ENCODE results near the gene PPP6R2. TPM values are rescaled to one million over a fixed set of nuclear protein-coding genes. Genes with fewer than 3 reads are reported as not detected.

Gene PPP6R2
- polyA plus RNA-seq, 1 donor from 2014 or later = 85.4 TPM

DNA sequence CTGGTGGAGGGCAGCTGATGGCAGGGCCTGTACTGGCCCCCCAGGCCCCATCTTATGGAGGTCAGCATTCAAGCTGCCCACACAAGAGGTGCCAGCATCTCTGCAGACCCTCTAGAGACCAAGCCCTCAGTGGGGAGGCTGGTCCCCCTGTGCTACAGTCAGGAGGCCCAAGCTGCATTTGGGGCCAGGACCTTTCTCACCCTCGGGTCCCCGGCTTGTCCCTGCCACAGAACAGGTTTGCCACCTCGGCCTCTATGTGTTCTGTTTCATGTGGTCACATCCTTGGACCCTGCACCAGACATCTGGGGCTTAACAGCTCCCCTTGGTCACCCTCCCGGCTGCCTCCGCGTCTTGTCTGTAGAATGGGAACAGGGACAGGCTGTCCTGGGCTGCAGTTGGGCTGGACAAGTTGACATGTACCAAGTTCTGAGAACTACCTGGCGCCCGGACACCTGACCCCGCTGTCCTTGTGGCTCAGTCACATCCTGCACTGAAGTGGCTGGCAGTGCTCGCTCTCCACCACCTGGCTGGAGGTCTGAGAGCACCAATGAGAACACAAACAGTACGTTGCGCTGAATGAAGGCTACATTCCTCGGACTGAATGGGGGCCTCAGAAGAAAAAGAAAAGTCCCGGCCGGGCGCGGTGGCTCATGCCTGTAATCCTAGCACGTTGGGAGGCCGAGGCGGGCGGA, 33.0 kb upstream of the PPP6R2 start:
- no peak overlapping the region for H2AFZ ChIP-seq (ENCODE audit: low read depth, low read length)
- TF ChIP-seq, protein P1, sequence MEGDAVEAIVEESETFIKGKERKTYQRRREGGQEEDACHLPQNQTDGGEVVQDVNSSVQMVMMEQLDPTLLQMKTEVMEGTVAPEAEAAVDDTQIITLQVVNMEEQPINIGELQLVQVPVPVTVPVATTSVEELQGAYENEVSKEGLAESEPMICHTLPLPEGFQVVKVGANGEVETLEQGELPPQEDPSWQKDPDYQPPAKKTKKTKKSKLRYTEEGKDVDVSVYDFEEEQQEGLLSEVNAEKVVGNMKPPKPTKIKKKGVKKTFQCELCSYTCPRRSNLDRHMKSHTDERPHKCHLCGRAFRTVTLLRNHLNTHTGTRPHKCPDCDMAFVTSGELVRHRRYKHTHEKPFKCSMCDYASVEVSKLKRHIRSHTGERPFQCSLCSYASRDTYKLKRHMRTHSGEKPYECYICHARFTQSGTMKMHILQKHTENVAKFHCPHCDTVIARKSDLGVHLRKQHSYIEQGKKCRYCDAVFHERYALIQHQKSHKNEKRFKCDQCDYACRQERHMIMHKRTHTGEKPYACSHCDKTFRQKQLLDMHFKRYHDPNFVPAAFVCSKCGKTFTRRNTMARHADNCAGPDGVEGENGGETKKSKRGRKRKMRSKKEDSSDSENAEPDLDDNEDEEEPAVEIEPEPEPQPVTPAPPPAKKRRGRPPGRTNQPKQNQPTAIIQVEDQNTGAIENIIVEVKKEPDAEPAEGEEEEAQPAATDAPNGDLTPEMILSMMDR (IDR thresholded peaks at IDR 0.05; ENCODE audit: poor library complexity, severe bottlenecking) = no peak
- TF ChIP-seq RAD21 (conservative IDR thresholded peaks at IDR 0.05) = no peak
- TF ChIP-seq, protein P2, sequence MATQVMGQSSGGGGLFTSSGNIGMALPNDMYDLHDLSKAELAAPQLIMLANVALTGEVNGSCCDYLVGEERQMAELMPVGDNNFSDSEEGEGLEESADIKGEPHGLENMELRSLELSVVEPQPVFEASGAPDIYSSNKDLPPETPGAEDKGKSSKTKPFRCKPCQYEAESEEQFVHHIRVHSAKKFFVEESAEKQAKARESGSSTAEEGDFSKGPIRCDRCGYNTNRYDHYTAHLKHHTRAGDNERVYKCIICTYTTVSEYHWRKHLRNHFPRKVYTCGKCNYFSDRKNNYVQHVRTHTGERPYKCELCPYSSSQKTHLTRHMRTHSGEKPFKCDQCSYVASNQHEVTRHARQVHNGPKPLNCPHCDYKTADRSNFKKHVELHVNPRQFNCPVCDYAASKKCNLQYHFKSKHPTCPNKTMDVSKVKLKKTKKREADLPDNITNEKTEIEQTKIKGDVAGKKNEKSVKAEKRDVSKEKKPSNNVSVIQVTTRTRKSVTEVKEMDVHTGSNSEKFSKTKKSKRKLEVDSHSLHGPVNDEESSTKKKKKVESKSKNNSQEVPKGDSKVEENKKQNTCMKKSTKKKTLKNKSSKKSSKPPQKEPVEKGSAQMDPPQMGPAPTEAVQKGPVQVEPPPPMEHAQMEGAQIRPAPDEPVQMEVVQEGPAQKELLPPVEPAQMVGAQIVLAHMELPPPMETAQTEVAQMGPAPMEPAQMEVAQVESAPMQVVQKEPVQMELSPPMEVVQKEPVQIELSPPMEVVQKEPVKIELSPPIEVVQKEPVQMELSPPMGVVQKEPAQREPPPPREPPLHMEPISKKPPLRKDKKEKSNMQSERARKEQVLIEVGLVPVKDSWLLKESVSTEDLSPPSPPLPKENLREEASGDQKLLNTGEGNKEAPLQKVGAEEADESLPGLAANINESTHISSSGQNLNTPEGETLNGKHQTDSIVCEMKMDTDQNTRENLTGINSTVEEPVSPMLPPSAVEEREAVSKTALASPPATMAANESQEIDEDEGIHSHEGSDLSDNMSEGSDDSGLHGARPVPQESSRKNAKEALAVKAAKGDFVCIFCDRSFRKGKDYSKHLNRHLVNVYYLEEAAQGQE (IDR thresholded peaks at IDR 0.05; ENCODE audit: borderline replicate concordance) = no peak
- TF ChIP-seq SMC3 (conservative IDR thresholded peaks at IDR 0.05; ENCODE audit: poor library complexity) = no peak
- no peak for TF ChIP-seq TAF1 (IDR thresholded peaks at IDR 0.05; ENCODE audit: low read depth)
- TF ChIP-seq POLR2AphosphoS5 (IDR thresholded peaks at IDR 0.05) = no peak
- H3F3A ChIP-seq (ENCODE audit: insufficient read depth, low read length, poor library complexity, severe bottlenecking) = no peaks in the 10 kb centered on the region
- no peak overlapping the region for H3K9ac ChIP-seq (ENCODE audit: low read length)
- no peak overlapping the region for H3K4me2 ChIP-seq (ENCODE audit: low read length)
- no peaks in the 10 kb centered on the region for H3K9me3 ChIP-seq (ENCODE audit: low read length)
- no peaks in the 10 kb centered on the region for H3K36me3 ChIP-seq (ENCODE audit: insufficient read depth, low read length)
- no peaks in the 10 kb centered on the region for H3K9me2 ChIP-seq (ENCODE audit: insufficient read depth, low read length)
- H4K20me1 ChIP-seq (ENCODE audit: insufficient read depth) = no peaks in the 10 kb centered on the region
- H3K4me3 ChIP-seq (ENCODE audit: low read length) = no peak overlapping the region
- H3K27me3 ChIP-seq (ENCODE audit: insufficient read depth, low read depth, low read length) = no peaks in the 10 kb centered on the region
- H3K79me2 ChIP-seq (replicated peaks; ENCODE audit: insufficient read depth, low read length) = peaks cover 12% of the 10 kb centered on the region
- H3K27ac ChIP-seq (ENCODE audit: low read length) = no peak overlapping the region

DNA sequence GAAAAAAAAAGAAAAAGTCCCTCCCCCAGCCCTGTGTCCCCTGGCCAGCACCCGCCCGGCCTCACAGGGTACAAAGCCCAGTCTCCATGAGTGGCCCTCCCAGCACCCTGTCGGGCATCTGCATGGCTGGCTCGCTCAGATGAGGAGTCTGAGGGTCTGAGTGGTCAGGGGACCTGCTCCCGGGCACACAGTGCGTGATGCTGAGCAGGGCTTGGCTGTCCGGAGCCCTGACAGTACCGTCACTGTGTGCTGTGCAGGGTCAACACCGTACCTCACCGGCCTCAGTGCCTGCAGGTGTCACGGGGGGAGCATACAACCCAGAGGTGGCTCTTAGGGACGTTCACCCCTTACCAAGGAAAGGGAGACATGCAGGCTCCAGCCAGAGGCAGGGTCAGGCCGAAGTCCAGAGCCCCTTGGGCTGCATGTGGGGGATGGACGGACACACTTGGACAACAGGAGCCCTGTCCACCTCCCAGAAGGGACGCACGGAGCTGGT, 32.1 kb upstream of the PPP6R2 start:
- H3K79me2 ChIP-seq (replicated peaks; ENCODE audit: insufficient read depth, low read length) = peaks cover 4% of the 10 kb centered on the region
- H3K27me3 ChIP-seq (ENCODE audit: insufficient read depth, low read depth, low read length) = no peaks in the 10 kb centered on the region
- no peak overlapping the region for H3K27ac ChIP-seq (ENCODE audit: low read length)
- no peaks in the 10 kb centered on the region for H4K20me1 ChIP-seq (ENCODE audit: insufficient read depth)
- H2AFZ ChIP-seq (ENCODE audit: low read depth, low read length) = no peak overlapping the region
- no peak overlapping the region for H3K9ac ChIP-seq (ENCODE audit: low read length)
- H3K36me3 ChIP-seq (ENCODE audit: insufficient read depth, low read length) = no peaks in the 10 kb centered on the region
- no peaks in the 10 kb centered on the region for H3F3A ChIP-seq (ENCODE audit: insufficient read depth, low read length, poor library complexity, severe bottlenecking)
- H3K9me3 ChIP-seq (ENCODE audit: low read length) = no peaks in the 10 kb centered on the region
- no peak overlapping the region for H3K4me2 ChIP-seq (ENCODE audit: low read length)
- H3K9me2 ChIP-seq (ENCODE audit: insufficient read depth, low read length) = no peaks in the 10 kb centered on the region
- H3K4me3 ChIP-seq (ENCODE audit: low read length) = no peak overlapping the region
- TF ChIP-seq, protein P2 (IDR thresholded peaks at IDR 0.05; ENCODE audit: borderline replicate concordance) = no peak
- TF ChIP-seq MXI1 (conservative IDR thresholded peaks at IDR 0.05; ENCODE audit: poor library complexity, severe bottlenecking) (no peak), POLR2AphosphoS5 (IDR thresholded peaks at IDR 0.05) (no peak), RAD21 (conservative IDR thresholded peaks at IDR 0.05) (no peak), TAF1 (IDR thresholded peaks at IDR 0.05; ENCODE audit: low read depth) (no peak), EP300 (conservative IDR thresholded peaks at IDR 0.05; ENCODE audit: poor library complexity, severe bottlenecking) (no peak), EZH2 (IDR thresholded peaks at IDR 0.05; ENCODE audit: borderline replicate concordance, insufficient read depth, low read length, poor library complexity, severe bottlenecking) (no peak), SMC3 (conservative IDR thresholded peaks at IDR 0.05; ENCODE audit: poor library complexity) (no peak)
- TF ChIP-seq, protein P1 (IDR thresholded peaks at IDR 0.05; ENCODE audit: poor library complexity, severe bottlenecking) = no peak

Data from neural cell (in vitro differentiated cells).